PC-3 (cell line): ENCODE results near the gene FAM110A. TPM values are rescaled to one million over a fixed set of nuclear protein-coding genes. Genes with fewer than 3 reads are reported as not detected.

ENCODE experiments used
- ATAC-seq: fragments of 200-7000 bp; cut with Tn5 transposase; 2 replicates; pipeline ENCODE4 v1.9.1; 2020; ENCODE audit warnings: mild to moderate bottlenecking, moderate library complexity
- BruUV-seq: library from RNA; stranded (reverse); fragments of 400-500 nt; replicated peaks from 2 replicates; lab custom pipeline; 2021; lab: Mats Ljungman, UMichigan
- CTCF ChIA-PET: fragments of 300-600 bp; sonication (Branson Sonifier 250); formaldehyde crosslinking; loops from one replicate; lab custom pipeline; 2022; ENCODE audit warnings: antibody characterized with exemption; lab: Charles Lee
- POLR2A ChIA-PET: fragments of 300-600 bp; sonication (Branson Sonifier 250); formaldehyde crosslinking; loops from one replicate; lab custom pipeline; 2022; ENCODE audit warnings: antibody characterized with exemption; ENCODE audit not compliant: unreplicated experiment; lab: Charles Lee
- DNase-seq: peaks from one replicate; pipeline ENCODE4 v3.0.0-alpha.2; 2015
- H2AFZ ChIP-seq: fragments of 300-600 bp; sonication (generic); 2 replicates; pipeline ENCODE4 v1.6.0; 2016; ENCODE audit warnings: antibody characterized with exemption, low read length
- H3F3A ChIP-seq: fragments of 300-600 bp; sonication (generic); one replicate; pipeline ENCODE4 v1.6.0; 2017; ENCODE audit warnings: antibody characterized with exemption, low read length, control low read depth, mild to moderate bottlenecking; ENCODE audit not compliant: unreplicated experiment
- H3K27ac ChIP-seq: fragments of 300-600 bp; sonication (generic); 2 replicates; pipeline ENCODE4 v1.5.1; 2016; ENCODE audit warnings: mild to moderate bottlenecking, low read length
- H3K27me3 ChIP-seq: fragments of 300-600 bp; sonication (generic); 2 replicates; pipeline ENCODE4 v1.6.1; 2016; ENCODE audit warnings: low read length, mixed read lengths
- H3K36me3 ChIP-seq: fragments of 300-600 bp; sonication (generic); 2 replicates; pipeline ENCODE4 v1.6.1; 2016; ENCODE audit warnings: low read depth, mixed run types, low read length, mixed read lengths
- H3K4me1 ChIP-seq: fragments of 300-600 bp; sonication (generic); 2 replicates; pipeline ENCODE4 v1.5.1; 2016; ENCODE audit warnings: low read length; ENCODE audit not compliant: insufficient read depth
- H3K4me2 ChIP-seq: fragments of 300-600 bp; sonication (generic); 2 replicates; pipeline ENCODE4 v1.6.0; 2016; ENCODE audit warnings: low read length
- H3K4me3 ChIP-seq: fragments of 300-600 bp; sonication (generic); 2 replicates; pipeline ENCODE4 v1.5.1; 2016; ENCODE audit warnings: mild to moderate bottlenecking, low read length, mixed read lengths
- H3K79me2 ChIP-seq: fragments of 300-600 bp; sonication (generic); 2 replicates; pipeline ENCODE4 v1.6.1; 2017; ENCODE audit warnings: low read length, mixed read lengths
- H3K9ac ChIP-seq: fragments of 300-600 bp; sonication (generic); 2 replicates; pipeline ENCODE4 v1.6.0; 2016; ENCODE audit warnings: mild to moderate bottlenecking, low read length
- H3K9me2 ChIP-seq: fragments of 300-600 bp; sonication (generic); replicated peaks from 2 replicates; pipeline ENCODE4 v1.6.1; 2016; ENCODE audit warnings: mixed run types, low read length, mixed read lengths
- H3K9me3 ChIP-seq: fragments of 300-600 bp; sonication (generic); 2 replicates; pipeline ENCODE4 v1.6.1; 2016; ENCODE audit warnings: low read length, mixed read lengths
- H4K20me1 ChIP-seq: fragments of 300-600 bp; sonication (generic); 2 replicates; pipeline ENCODE4 v1.6.1; 2016; ENCODE audit warnings: low read length, mixed read lengths
- CTCF ChIP-seq: fragments of 300-600 bp; sonication (generic); conservative IDR thresholded peaks from 2 replicates; pipeline ENCODE4 v1.5.1; 2017; ENCODE audit warnings: antibody characterized with exemption, low read depth, mild to moderate bottlenecking, low read length
- EZH2 ChIP-seq: fragments of 300-600 bp; sonication (generic); IDR thresholded peaks from one replicate; pipeline ENCODE4 v1.6.1; 2017; ENCODE audit warnings: antibody characterized with exemption, mild to moderate bottlenecking, low read length; ENCODE audit not compliant: unreplicated experiment
- EZH2phosphoT487 ChIP-seq: fragments of 300-600 bp; sonication (generic); IDR thresholded peaks from 2 replicates; pipeline ENCODE4 v1.6.1; 2018; ENCODE audit warnings: mild to moderate bottlenecking, antibody characterized with exemption, low read length, borderline replicate concordance
- intact Hi-C: fragments of 100-400 bp; cut with micrococcal nuclease; formaldehyde crosslinking; loops from 2 replicates; pipeline ENCODE4 v1.9.0; 2023
- total RNA-seq: library from RNA; depleted of rRNA; stranded (reverse); fragments of >200 nt; gene quantifications from 2 replicates; pipeline ENCODE4 v1.2.3, GENCODE V29; 2014

The FAM110A gene
- total RNA-seq, 1 experiment from 2014 or later = 28.4 TPM

GRCh38 chr20:835608-836045 lies 2.1 kb downstream of the FAM110A start:
- no peak for TF ChIP-seq EZH2phosphoT487
- no peak for TF ChIP-seq CTCF
- BruUV-seq = no TSS peak
- POLR2A ChIA-PET = no interaction called here
- peaks cover 29% of the 10 kb centered on the region for H3K4me1 ChIP-seq
- intact Hi-C loops = no loop called here
- H3K4me3 ChIP-seq = peak overlapping the region; percentile 32; the same call in 1 of the 2 replicates
- no peak overlapping the region for H3K27ac ChIP-seq
- ATAC-seq (no peak), DNase-seq (no peak)
- H3K9me3 ChIP-seq = no peaks in the 10 kb centered on the region
- H3K9me2 ChIP-seq = no peaks in the 10 kb centered on the region
- H2AFZ ChIP-seq = no peak overlapping the region
- H3K79me2 ChIP-seq = peaks cover 59% of the 10 kb centered on the region
- no peaks in the 10 kb centered on the region for H3K36me3 ChIP-seq
- no peak overlapping the region for H3K9ac ChIP-seq
- no peaks in the 10 kb centered on the region for H4K20me1 ChIP-seq
- peak overlapping the region; percentile 48 for H3K4me2 ChIP-seq
- no peaks in the 10 kb centered on the region for H3K27me3 ChIP-seq
- peaks cover 6% of the 10 kb centered on the region for H3F3A ChIP-seq
- CTCF ChIA-PET = no interaction called here

- Histone ChIP-seq H3K4me2 (peak overlapping the region; percentile 22), H3K9me2 (no peaks in the 10 kb centered on the region), H3K4me1 (peaks cover 33% of the 10 kb centered on the region), H3K36me3 (no peaks in the 10 kb centered on the region), H3K9ac (no peak overlapping the region), H3K27ac (no peak overlapping the region), H3K27me3 (no peaks in the 10 kb centered on the region), H3K9me3 (no peaks in the 10 kb centered on the region), H4K20me1 (no peaks in the 10 kb centered on the region), H2AFZ (no peak overlapping the region), H3F3A (peaks cover 6% of the 10 kb centered on the region), H3K79me2 (peaks cover 62% of the 10 kb centered on the region), H3K4me3 (no peak overlapping the region)
- ATAC-seq (no peak), DNase-seq (no peak)
- CTCF ChIA-PET = no interaction called here
- intact Hi-C loops = no loop called here
- BruUV-seq = no TSS peak
- TF ChIP-seq CTCF = no peak
- no peak for TF ChIP-seq EZH2
- no peak for TF ChIP-seq EZH2phosphoT487
- POLR2A ChIA-PET = no interaction called here
Measured at GRCh38 chr20:836190-836589, 2.7 kb downstream of the FAM110A start.

- ATAC-seq (no peak), DNase-seq (no peak)
- Histone ChIP-seq H3K36me3 (no peaks in the 10 kb centered on the region), H3K9me2 (no peaks in the 10 kb centered on the region), H3K4me2 (no peak overlapping the region), H3K4me1 (peaks cover 51% of the 10 kb centered on the region), H3K79me2 (peaks cover 89% of the 10 kb centered on the region), H3K27ac (no peak overlapping the region), H3K9ac (no peak overlapping the region), H3K27me3 (no peaks in the 10 kb centered on the region), H4K20me1 (no peaks in the 10 kb centered on the region), H3K9me3 (no peaks in the 10 kb centered on the region), H3K4me3 (no peak overlapping the region), H2AFZ (no peak overlapping the region), H3F3A (peaks cover 6% of the 10 kb centered on the region)
- CTCF ChIA-PET = interaction anchor here (0.7 kb wide), 1 partner anchor 17 kb away, joined by 3 read pairs; no protein-coding TSS in a partner anchor
- POLR2A ChIA-PET = interaction anchor here (0.6 kb wide), 1 partner anchor 227 kb away, joined by 10 read pairs; no protein-coding TSS in a partner anchor
- intact Hi-C loops = no loop called here
- BruUV-seq = no TSS peak
- TF ChIP-seq CTCF = no peak
Measured at GRCh38 chr20:839015-839414, 5.5 kb downstream of the FAM110A start.
